Gastroesophageal sphincter (tissue), 4 donors: ENCODE measurements around the gene METTL16. TPM values are rescaled to one million over a fixed set of nuclear protein-coding genes. Genes with fewer than 3 reads are reported as not detected.

Experiments used
- ATAC-seq: fragments of 150-250 bp; one replicate; pipeline ENCODE4 v1.9.1; 2016; ENCODE audit warnings: mild to moderate bottlenecking, moderate library complexity
- H3K27ac ChIP-seq, 4 donors: fragments of 200-600 bp; sonication (generic) in 3 of 4; 1 replicate in 3 of 4; 2 replicates in 1 of 4; pipeline ENCODE4 v1.5.1; 2016 to 2019
- H3K27me3 ChIP-seq: fragments of 200-600 bp; sonication (generic); one replicate; pipeline ENCODE4 v1.5.1; 2019
- H3K36me3 ChIP-seq, 2 donors: fragments of 200-600 bp; sonication (generic); one replicate each; pipeline ENCODE4 v1.5.1; 2019; ENCODE audit warnings: control low read depth in 1 of 2
- H3K4me1 ChIP-seq, 3 donors: fragments of 200-600 bp; sonication (generic); 1 replicate in 2 of 3; 2 replicates in 1 of 3; pipeline ENCODE4 v1.5.1; 2016 to 2019; ENCODE audit warnings: control low read depth in 2 of 3
- H3K4me3 ChIP-seq, 2 donors: fragments of 200-600 bp; sonication (generic); one replicate each; pipeline ENCODE4 v1.5.1; 2019; ENCODE audit warnings: mild to moderate bottlenecking in 1 of 2, moderate library complexity in 1 of 2
- H3K9me3 ChIP-seq, 3 donors: fragments of 200-600 bp; sonication (generic); one replicate each; pipeline ENCODE4 v1.5.1; 2017 to 2019; ENCODE audit warnings: control low read depth in 2 of 3
- CTCF ChIP-seq, 4 experiments: fragments of 200-600 bp in 2 of 4; fragments of 450-650 bp in 2 of 4; sonication (generic) in 1 of 4; IDR thresholded peaks; one replicate each; pipeline ENCODE4 v1.5.1; 2017 to 2019; ENCODE audit warnings: antibody characterized with exemption in 4 of 4, mild to moderate bottlenecking in 2 of 4, moderate library complexity in 2 of 4
- EP300 ChIP-seq: sonication (generic); formaldehyde crosslinking; IDR thresholded peaks from one replicate; pipeline ENCODE4 v1.6.1; 2017; ENCODE audit warnings: antibody characterized with exemption, mild to moderate bottlenecking
- POLR2A ChIP-seq, 2 donors: fragments of 450-650 bp; IDR thresholded peaks; one replicate each; pipeline ENCODE4 v1.6.1; 2017; ENCODE audit warnings: antibody characterized with exemption in 2 of 2, mild to moderate bottlenecking in 2 of 2, moderate library complexity in 1 of 2
- POLR2AphosphoS5 ChIP-seq: sonication (generic); formaldehyde crosslinking; IDR thresholded peaks from one replicate; pipeline ENCODE4 v1.6.1; 2017; ENCODE audit warnings: antibody characterized with exemption
- WGBS, 2 donors: methylation state at CpG; one replicate each; pipeline ENCODE4 v1.1.5; 2018; ENCODE audit warnings: low coverage in 1 of 2; 5-methylcytosine and 5-hydroxymethylcytosine counted together
- total RNA-seq, 4 donors: library from RNA; depleted of rRNA; stranded (reverse); fragments of >200 nt; gene quantifications; one replicate each; pipeline ENCODE4 v1.1.0, GENCODE V29; 2016

Gene METTL16
- total RNA-seq, 4 donors from 2014 or later: 30.7 to 68.0 (median 58.7) TPM

DNA sequence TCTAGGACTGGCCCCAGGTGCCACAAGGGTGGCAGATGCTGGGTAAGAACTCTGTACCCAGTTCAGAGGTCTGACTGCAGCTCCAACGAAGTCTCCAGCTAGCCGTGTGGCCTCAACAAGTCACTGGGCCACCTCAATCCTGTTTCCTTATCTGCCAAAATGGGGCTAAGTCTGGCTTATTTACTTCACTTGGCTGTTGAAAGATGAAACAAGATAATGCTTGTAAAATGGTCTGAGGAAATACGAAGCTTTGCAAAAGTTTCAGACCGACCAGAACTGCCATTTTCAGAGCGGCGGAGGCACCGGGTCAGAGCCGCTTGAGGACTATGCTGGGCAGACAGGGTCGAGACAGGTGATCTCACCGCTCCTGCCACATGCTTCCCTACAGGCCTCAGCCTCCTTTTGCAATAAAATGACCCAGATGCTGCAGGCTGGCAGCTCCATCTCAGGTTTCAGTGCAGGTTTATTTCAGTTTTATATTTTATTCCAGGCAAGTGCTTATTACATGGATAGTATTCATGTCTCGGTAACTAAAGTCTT lies 128.0 kb downstream of the METTL16 start:
- no peaks in the 10 kb centered on the region for H3K27me3 ChIP-seq
- no peak for ATAC-seq
- peak overlapping the region in 3 of 4 donors; percentile 15 to 65 (median 30) for H3K27ac ChIP-seq
- peaks cover 0 to 77% of the 10 kb centered on the region in 2 donors for H3K36me3 ChIP-seq
- peaks cover 0 to 53% (median 3%) of the 10 kb centered on the region in 3 donors for H3K4me1 ChIP-seq
- TF ChIP-seq CTCF (IDR thresholded peaks at IDR 0.05): no peak
- no peak for TF ChIP-seq POLR2AphosphoS5
- no peak for TF ChIP-seq POLR2A (IDR thresholded peaks at IDR 0.05)
- no peak for TF ChIP-seq EP300
- no peak overlapping the region for H3K4me3 ChIP-seq
- H3K9me3 ChIP-seq: no peaks in the 10 kb centered on the region
- WGBS, 2 donors: 82 to 87% methylated on average over 10 to 11 of the region's 11 CpGs

- Histone ChIP-seq H3K27me3 (no peaks in the 10 kb centered on the region), H3K36me3 (peaks cover 0 to 75% of the 10 kb centered on the region in 2 donors), H3K27ac (peak overlapping the region in 1 of 4 donors; percentile 3), H3K9me3 (no peaks in the 10 kb centered on the region), H3K4me3 (no peak overlapping the region), H3K4me1 (peaks cover 0 to 36% (median 3%) of the 10 kb centered on the region in 3 donors)
- no peak for ATAC-seq
- 53% methylated on average over 5 of the region's 15 CpGs; no CpG with 5 or more reads in 1 of the 2 donors for WGBS, 2 donors
- no peak for TF ChIP-seq POLR2AphosphoS5
- no peak for TF ChIP-seq POLR2A (IDR thresholded peaks at IDR 0.05)
- no peak for TF ChIP-seq CTCF (IDR thresholded peaks at IDR 0.05)
- TF ChIP-seq EP300: no peak
Observed at GRCh38 chr17:2380950-2381649, 130.6 kb downstream of the METTL16 start.

- TF ChIP-seq POLR2A (IDR thresholded peaks at IDR 0.05) (no peak), EP300 (no peak), POLR2AphosphoS5 (no peak), CTCF (IDR thresholded peaks at IDR 0.05) (no peak)
- no peak for ATAC-seq
- Histone ChIP-seq H3K9me3 (no peaks in the 10 kb centered on the region), H3K27me3 (no peaks in the 10 kb centered on the region), H3K4me3 (no peak overlapping the region), H3K27ac (peak overlapping the region in 1 of 4 donors; percentile 3), H3K4me1 (peaks cover 0 to 29% (median 3%) of the 10 kb centered on the region in 3 donors), H3K36me3 (peaks cover 0 to 75% of the 10 kb centered on the region in 2 donors)
- WGBS, 2 donors: 79% methylated on average over 5 of the region's 16 CpGs; no CpG with 5 or more reads in 1 of the 2 donors
Observed at GRCh38 chr17:2380226-2380922, 131.3 kb downstream of the METTL16 start.

DNA sequence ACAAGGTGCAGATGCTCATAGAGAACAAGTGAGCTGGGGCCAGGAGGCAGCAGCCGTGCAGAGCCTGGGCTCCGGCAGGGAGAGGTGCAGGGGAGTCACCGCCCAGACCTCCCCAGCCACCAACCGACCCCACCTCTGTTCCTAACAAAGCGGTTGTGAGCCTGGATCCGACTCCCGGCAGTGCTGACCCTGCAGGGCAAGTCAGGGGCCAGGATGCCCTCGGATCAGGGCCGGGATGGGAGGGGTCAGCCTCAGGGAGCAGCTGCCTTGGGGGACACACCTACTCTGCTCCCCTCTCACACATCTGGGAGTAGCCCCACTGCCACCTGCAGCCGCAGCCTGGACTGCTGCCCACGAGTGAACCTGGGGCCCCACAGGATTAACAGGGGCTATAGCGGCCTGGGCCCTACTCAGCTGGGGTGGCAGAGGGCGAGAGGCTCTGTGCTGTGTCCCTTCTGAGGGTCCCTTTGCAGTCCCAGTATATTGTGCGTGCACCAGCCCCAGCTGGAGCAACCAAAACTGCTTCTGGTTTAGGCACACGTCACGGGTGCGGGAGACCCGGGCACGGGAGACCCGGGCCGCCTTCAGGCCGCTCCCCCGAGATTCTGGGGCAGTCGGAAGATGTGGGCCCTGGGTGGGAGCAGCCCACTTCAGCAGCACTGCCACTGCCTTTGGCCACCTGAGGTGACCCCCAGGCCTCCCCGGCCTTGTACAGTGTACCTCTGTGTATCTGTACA lies 132.0 kb downstream of the METTL16 start:
- Histone ChIP-seq H3K9me3 (no peaks in the 10 kb centered on the region), H3K4me1 (peaks cover 0 to 22% (median 3%) of the 10 kb centered on the region in 3 donors), H3K36me3 (peaks cover 0 to 75% of the 10 kb centered on the region in 2 donors), H3K27me3 (no peaks in the 10 kb centered on the region), H3K27ac (no peak overlapping the region), H3K4me3 (no peak overlapping the region)
- no CpG with 5 or more reads among the region's 25 CpGs for WGBS, 2 donors
- TF ChIP-seq POLR2A (IDR thresholded peaks at IDR 0.05) (no peak), CTCF (IDR thresholded peaks at IDR 0.05) (no peak), POLR2AphosphoS5 (no peak), EP300 (no peak)
- no peak for ATAC-seq
